Muscle layer of colon (tissue), 2 donors: ENCODE measurements around the gene NPL.

Source experiments
- H3K27ac ChIP-seq: one replicate; pipeline ENCODE4 v1.7.0; 2013; ENCODE audit warnings: low read depth, mild to moderate bottlenecking, low read length, moderate library complexity
- H3K27me3 ChIP-seq, 2 donors: one replicate each; pipeline ENCODE4 v1.7.0; 2013; ENCODE audit warnings: low read length in 2 of 2, mild to moderate bottlenecking in 2 of 2; ENCODE audit not compliant: insufficient read depth in 2 of 2, control insufficient read depth in 1 of 2
- H3K36me3 ChIP-seq: one replicate; pipeline ENCODE4 v1.7.0; 2013; ENCODE audit warnings: mild to moderate bottlenecking, low read length; ENCODE audit not compliant: insufficient read depth
- H3K4me1 ChIP-seq: one replicate; pipeline ENCODE4 v1.7.0; 2013; ENCODE audit warnings: mild to moderate bottlenecking, low read length; ENCODE audit not compliant: insufficient read depth
- H3K4me3 ChIP-seq, 2 donors: one replicate each; pipeline ENCODE4 v1.7.0; 2013; ENCODE audit warnings: low read length in 2 of 2, low read depth in 1 of 2, mild to moderate bottlenecking in 1 of 2, moderate library complexity in 1 of 2
- H3K9ac ChIP-seq: one replicate; pipeline ENCODE4 v1.7.0; 2013; ENCODE audit warnings: low read length
- H3K9me3 ChIP-seq: one replicate; pipeline ENCODE4 v1.7.0; 2013; ENCODE audit warnings: mild to moderate bottlenecking, low read length
- donor health status: abdominal sarcoma.
- donor health status: Adenocarcinoma of cecum.

The NPL gene

DNA sequence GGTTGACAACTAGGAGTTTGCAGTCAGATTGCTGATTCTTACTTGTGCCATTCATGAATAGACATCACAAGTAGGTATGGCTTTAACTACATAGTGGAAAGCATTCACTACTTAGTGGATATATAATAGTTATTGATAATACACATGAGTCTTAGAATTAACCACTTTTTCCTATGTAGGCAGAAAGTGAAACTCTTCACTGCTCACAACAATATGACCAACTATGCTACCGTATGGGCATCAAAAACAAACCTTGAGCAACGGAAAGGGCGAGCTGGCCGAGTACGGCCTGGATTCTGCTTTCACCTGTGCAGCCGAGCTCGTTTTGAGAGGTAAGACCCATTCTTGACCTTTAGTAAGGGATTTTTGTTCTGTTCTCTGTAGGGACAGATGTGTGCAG, 88.3 kb downstream of the NPL start:
- Histone ChIP-seq H3K9ac (no peak overlapping the region), H3K27ac (no peak overlapping the region), H3K4me3 (no peak overlapping the region), H3K27me3 (no peaks in the 10 kb centered on the region), H3K4me1 (no peaks in the 10 kb centered on the region), H3K36me3 (peaks cover 95% of the 10 kb centered on the region), H3K9me3 (no peaks in the 10 kb centered on the region)
